Keratinocyte (primary cell): ENCODE results near the gene ZNF547. TPM values are rescaled to one million over a fixed set of nuclear protein-coding genes. Genes with fewer than 3 reads are reported as not detected.
A peak's percentile ranks its signal among the peaks of the same experiment; 100 is the strongest.

ENCODE experiments used
- DNase-seq: peaks from one replicate; pipeline ENCODE4 v3.0.0-alpha.2; 2011; ENCODE audit warnings: low read depth, missing footprints, low spot score
- FAIRE-seq: peaks from 2 replicates; lab custom pipeline; 2011; peaks lifted over from hg19 to GRCh38; lab: Jason Lieb, UNC
- H2AFZ ChIP-seq: 2 replicates; pipeline ENCODE4 v1.6.0; 2012; ENCODE audit warnings: low read length, control low read depth, inconsistent platforms; ENCODE audit not compliant: control insufficient read depth
- H3K27ac ChIP-seq: 2 replicates; pipeline ENCODE4 v1.5.1; 2011; ENCODE audit warnings: low read length; ENCODE audit not compliant: control insufficient read depth, insufficient read depth
- H3K27me3 ChIP-seq: 3 replicates; pipeline ENCODE4 v1.6.0; 2011; ENCODE audit warnings: low read length; ENCODE audit not compliant: control insufficient read depth, insufficient read depth; ENCODE audit errors: extremely low read depth
- H3K36me3 ChIP-seq, 2 experiments: 2 replicates in 1 of 2; 3 replicates in 1 of 2; pipeline ENCODE4 v1.5.1; 2011; ENCODE audit warnings: low read length in 2 of 2, mild to moderate bottlenecking in 1 of 2; ENCODE audit not compliant: control insufficient read depth in 2 of 2, insufficient read depth in 2 of 2; ENCODE audit errors: extremely low read depth in 1 of 2
- H3K4me1 ChIP-seq: 3 replicates; pipeline ENCODE4 v1.5.1; 2011; ENCODE audit warnings: low read length; ENCODE audit not compliant: control insufficient read depth, insufficient read depth; ENCODE audit errors: extremely low read depth
- H3K4me2 ChIP-seq: 3 replicates; pipeline ENCODE4 v1.6.0; 2011; ENCODE audit warnings: low read depth, low read length; ENCODE audit not compliant: control insufficient read depth, insufficient read depth; ENCODE audit errors: extremely low read depth
- H3K4me3 ChIP-seq, 3 experiments: fragments of 200-600 bp in 1 of 3; sonication (generic) in 1 of 3; 2 replicates in 2 of 3; 3 replicates in 1 of 3; pipeline ENCODE4 v1.5.1; 2011 to 2016; ENCODE audit warnings: low read length in 3 of 3, mild to moderate bottlenecking in 3 of 3, control low read depth in 2 of 3, inconsistent platforms in 1 of 3, low read depth in 1 of 3, mixed read lengths in 1 of 3, mixed run types in 1 of 3, moderate library complexity in 1 of 3; ENCODE audit not compliant: control insufficient read depth in 2 of 3, insufficient read depth in 2 of 3; ENCODE audit errors: extremely low read depth in 1 of 3
- H3K79me2 ChIP-seq: 2 replicates; pipeline ENCODE4 v1.6.0; 2012; ENCODE audit warnings: low read length; ENCODE audit not compliant: control insufficient read depth, insufficient read depth
- H3K9ac ChIP-seq: 3 replicates; pipeline ENCODE4 v1.6.0; 2011; ENCODE audit warnings: low read length; ENCODE audit not compliant: control insufficient read depth, insufficient read depth; ENCODE audit errors: extremely low read depth
- H3K9me1 ChIP-seq: 3 replicates; pipeline ENCODE4 v1.6.0; 2011; ENCODE audit warnings: low read length; ENCODE audit not compliant: control insufficient read depth, insufficient read depth; ENCODE audit errors: extremely low read depth
- H3K9me3 ChIP-seq: 2 replicates; pipeline ENCODE4 v1.5.1; 2012; ENCODE audit warnings: low read depth, low read length; ENCODE audit not compliant: control insufficient read depth
- H4K20me1 ChIP-seq: 3 replicates; pipeline ENCODE4 v1.6.0; 2011; ENCODE audit warnings: low read length; ENCODE audit not compliant: control insufficient read depth, insufficient read depth; ENCODE audit errors: extremely low read depth
- CTCF ChIP-seq, 3 experiments: IDR thresholded peaks in 1 of 3; conservative IDR thresholded peaks in 1 of 3; optimal IDR thresholded peaks in 1 of 3; 2 replicates in 2 of 3; 3 replicates in 1 of 3; pipeline versions ENCODE3 to v1.5.1; 2011; ENCODE audit warnings: low read length in 3 of 3, mild to moderate bottlenecking in 3 of 3, moderate library complexity in 2 of 3, control low read depth in 1 of 3, inconsistent platforms in 1 of 3; ENCODE audit not compliant: insufficient read depth in 2 of 3; ENCODE audit errors: extremely low read depth in 1 of 3
- EZH2 ChIP-seq: IDR thresholded peaks from one replicate; pipeline ENCODE4 v1.6.1; 2012; ENCODE audit warnings: inconsistent platforms, mild to moderate bottlenecking, low read length, moderate library complexity
- dilution Hi-C: fragments of 300-500 bp; cut with MboI; formaldehyde crosslinking; loops from one replicate; pipeline ENCODE4 v1.7.0; 2020; ENCODE audit warnings: low sequenced_read_pairs; ENCODE audit not compliant: extremely low pct_ligation_motif_present
- polyA plus RNA-seq, 5 experiments: library from polyadenylated mRNA; depleted of rRNA in 3 of 5; stranded (reverse) in 3 of 5; stranded (forward) in 1 of 5; unstranded in 1 of 5; fragments of >200 nt; gene quantifications; 1 replicate in 1 of 5; 2 replicates in 3 of 5; 3 replicates in 1 of 5; pipeline versions ENCODE4 v1.2.1 to v1.2.3, GENCODE V29; 2011 to 2012; ENCODE audit warnings: missing spikeins in 2 of 5, low read depth in 1 of 5, low replicate concordance in 1 of 5

The ZNF547 gene
- polyA plus RNA-seq, 1 donor (not counting 4 experiments of a cell fraction or from before 2014, with no cell fraction given) = 2.8 TPM

GRCh38 chr19:57321751-57322150 is 41.6 kb upstream of the ZNF547 start:
- H3K27ac ChIP-seq = no peak overlapping the region
- no peak overlapping the region for H2AFZ ChIP-seq
- H3K9me1 ChIP-seq = peaks cover 2% of the 10 kb centered on the region
- H3K79me2 ChIP-seq = peaks cover 35% of the 10 kb centered on the region
- DNase-seq (no peak), FAIRE-seq (no peak)
- H4K20me1 ChIP-seq = no peaks in the 10 kb centered on the region
- H3K4me3 ChIP-seq = peak overlapping the region; percentile 80 to 92 (median 88)
- peaks cover 13% of the 10 kb centered on the region for H3K4me1 ChIP-seq
- TF ChIP-seq CTCF (optimal IDR thresholded peaks at IDR 0.05 in 1 of 3, IDR thresholded peaks at IDR 0.05 in 1 of 3, conservative IDR thresholded peaks at IDR 0.05 in 1 of 3; ENCODE audit: extremely low read depth in 1 of 3, insufficient read depth in 2 of 3, low read length in 3 of 3) = no peak
- no peak for TF ChIP-seq EZH2
- no peaks in the 10 kb centered on the region for H3K27me3 ChIP-seq
- H3K36me3 ChIP-seq = peaks cover 8 to 17% of the 10 kb centered on the region in 2 experiments
- H3K4me2 ChIP-seq = peak overlapping the region; percentile 95
- H3K9me3 ChIP-seq = no peaks in the 10 kb centered on the region
- dilution Hi-C loops = no loop called here
- H3K9ac ChIP-seq = no peak overlapping the region

DNA sequence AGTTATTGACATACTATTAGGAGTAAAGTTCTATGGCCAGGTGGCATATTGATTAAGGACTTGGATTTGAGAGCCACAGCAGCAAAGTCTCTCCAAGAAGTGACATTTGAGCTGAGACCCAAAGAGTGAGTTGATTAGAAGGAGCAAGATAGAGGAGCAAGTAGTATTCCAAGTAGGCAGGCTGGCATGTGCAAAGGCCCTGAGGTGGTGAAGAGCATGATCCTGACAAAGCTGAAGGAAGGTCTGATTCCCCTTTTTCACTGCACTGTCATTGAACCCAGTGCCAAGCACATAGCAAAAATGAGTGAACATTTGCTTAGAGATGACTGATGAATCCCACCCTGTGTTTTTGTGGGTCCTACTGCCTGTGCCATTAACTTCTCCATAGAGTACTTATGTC is 38.4 kb upstream of the ZNF547 start:
- no peak overlapping the region for H3K4me3 ChIP-seq
- TF ChIP-seq EZH2 (no peak), CTCF (optimal IDR thresholded peaks at IDR 0.05 in 1 of 3, IDR thresholded peaks at IDR 0.05 in 1 of 3, conservative IDR thresholded peaks at IDR 0.05 in 1 of 3; ENCODE audit: extremely low read depth in 1 of 3, insufficient read depth in 2 of 3, low read length in 3 of 3) (no peak)
- H3K9ac ChIP-seq = no peak overlapping the region
- H3K9me1 ChIP-seq = peaks cover 2% of the 10 kb centered on the region
- DNase-seq = no peak
- H3K27me3 ChIP-seq = no peaks in the 10 kb centered on the region
- FAIRE-seq = no peak
- H3K4me2 ChIP-seq = no peak overlapping the region
- no peak overlapping the region for H3K27ac ChIP-seq
- no peaks in the 10 kb centered on the region for H4K20me1 ChIP-seq
- no peak overlapping the region for H2AFZ ChIP-seq
- no peaks in the 10 kb centered on the region for H3K9me3 ChIP-seq
- H3K36me3 ChIP-seq = peaks cover 23 to 28% of the 10 kb centered on the region in 2 experiments
- H3K4me1 ChIP-seq = peaks cover 10% of the 10 kb centered on the region
- dilution Hi-C loops = no loop called here
- H3K79me2 ChIP-seq = peaks cover 35% of the 10 kb centered on the region
